NCI-H2107 (cell line): ENCODE results near the gene CYB5B.
"Not testable (repeated sequence)": the region's sequence is repeated elsewhere in the genome, so short reads cannot be mapped to it uniquely, and the experiment has no call there.

ENCODE experiments used
- DNase-seq: peaks from one replicate; lab custom pipeline; 2025; lab: John Stamatoyannopoulos, UW

The CYB5B gene

GRCh38 chr16:69410219-69410990 lies 14.0 kb upstream of the CYB5B start:
- no peak for DNase-seq

DNA sequence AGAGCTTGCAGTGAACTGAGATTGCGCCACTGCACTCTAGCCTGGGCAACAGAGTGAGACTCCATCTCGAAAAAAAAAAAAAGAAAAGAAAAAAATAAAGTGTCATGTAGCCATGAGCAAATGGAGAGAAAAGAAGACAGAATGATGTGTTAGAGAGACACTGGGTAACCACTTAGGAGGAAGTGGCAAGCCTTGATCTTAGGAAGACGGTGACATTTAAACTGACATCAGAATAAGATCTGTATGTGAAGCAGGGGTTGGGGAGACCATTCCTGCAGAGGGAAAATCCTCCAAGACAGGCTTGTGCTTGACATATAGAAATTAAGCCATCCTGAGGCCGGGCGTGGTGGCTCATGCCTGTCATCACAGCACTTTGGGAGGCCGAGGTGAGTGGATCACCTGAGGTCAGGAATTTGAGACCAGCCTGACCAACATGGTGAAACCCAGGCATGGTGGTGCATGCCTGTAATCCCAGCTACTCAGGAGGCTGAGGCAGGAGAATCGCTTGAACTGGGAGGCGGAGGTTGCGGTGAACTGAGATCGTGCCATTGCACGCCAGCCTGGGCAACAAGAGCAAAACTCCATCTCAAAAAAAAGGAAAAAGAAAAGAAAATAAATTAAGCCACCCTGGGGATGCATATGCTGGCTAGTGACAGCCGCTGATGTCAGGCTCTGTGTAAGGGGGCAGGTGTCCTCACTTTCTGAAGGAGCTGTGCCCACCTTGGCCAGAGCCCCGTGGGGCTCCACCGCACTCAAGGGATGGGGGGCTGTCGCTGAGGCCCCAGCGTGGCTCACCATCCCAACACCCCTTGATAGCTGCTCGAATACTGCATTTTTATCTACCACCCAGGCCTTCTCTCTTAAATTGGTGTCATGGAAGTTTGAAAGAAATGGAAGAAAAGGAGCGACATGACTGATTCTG lies 13.1 kb upstream of the CYB5B start:
- no peak for DNase-seq

GRCh38 chr16:69412287-69412686 lies 12.1 kb upstream of the CYB5B start:
- DNase-seq: no peak

- DNase-seq: no peak
Observed at GRCh38 chr16:69413045-69413664, 11.3 kb upstream of the CYB5B start.

DNA sequence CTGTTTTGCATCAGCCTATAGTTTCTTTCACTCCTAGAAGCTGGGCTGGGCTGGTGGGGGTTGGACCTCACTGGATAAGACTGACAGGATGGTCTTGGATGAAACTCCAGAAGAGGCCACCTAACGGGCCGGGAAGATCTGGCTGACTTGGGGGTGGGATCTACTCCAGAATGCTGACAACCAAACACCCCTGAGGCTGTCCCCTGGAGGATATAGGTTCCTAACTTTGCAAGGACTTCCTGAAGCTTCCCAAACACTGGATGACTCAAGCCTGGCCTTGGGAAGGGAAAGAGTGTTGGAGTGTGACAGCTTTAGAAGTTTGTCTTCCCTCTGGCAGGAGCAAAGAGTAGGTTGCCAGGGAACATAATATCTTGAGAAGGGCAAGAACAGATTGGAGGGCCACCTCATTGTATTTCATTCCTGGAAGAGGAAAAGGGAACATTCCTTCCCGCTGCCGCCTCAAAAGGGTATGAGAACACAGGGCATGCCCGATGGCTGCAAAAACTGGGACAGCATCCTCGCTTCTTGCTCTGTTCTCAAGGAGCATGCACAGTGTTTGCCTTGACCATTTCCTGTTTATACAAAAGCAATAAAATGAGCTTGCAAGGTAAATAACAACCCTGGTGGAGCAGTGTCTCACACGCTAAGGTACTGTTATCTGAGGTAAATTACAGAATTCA lies 6.8 kb upstream of the CYB5B start:
- DNase-seq: no peak

DNA sequence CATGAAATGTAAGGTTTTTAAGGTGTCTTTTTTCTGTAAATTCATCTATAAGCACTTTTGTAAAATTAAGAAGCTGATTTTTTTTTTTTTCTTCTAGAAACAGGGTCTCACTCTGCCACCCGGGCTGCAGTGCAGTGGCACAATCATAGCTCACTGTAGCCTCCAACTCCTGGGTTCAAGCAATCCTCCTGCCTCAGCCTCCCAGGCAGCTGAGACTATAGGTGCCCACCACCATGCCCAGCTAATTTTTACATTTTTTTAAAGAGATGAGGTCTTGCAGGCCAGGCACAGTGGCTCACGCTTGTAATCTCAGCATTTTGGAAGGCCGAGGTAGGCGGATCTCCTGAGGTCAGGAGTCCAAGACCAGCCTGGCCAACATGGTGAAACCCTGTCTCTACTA lies 4.5 kb upstream of the CYB5B start:
- no peak for DNase-seq

DNA sequence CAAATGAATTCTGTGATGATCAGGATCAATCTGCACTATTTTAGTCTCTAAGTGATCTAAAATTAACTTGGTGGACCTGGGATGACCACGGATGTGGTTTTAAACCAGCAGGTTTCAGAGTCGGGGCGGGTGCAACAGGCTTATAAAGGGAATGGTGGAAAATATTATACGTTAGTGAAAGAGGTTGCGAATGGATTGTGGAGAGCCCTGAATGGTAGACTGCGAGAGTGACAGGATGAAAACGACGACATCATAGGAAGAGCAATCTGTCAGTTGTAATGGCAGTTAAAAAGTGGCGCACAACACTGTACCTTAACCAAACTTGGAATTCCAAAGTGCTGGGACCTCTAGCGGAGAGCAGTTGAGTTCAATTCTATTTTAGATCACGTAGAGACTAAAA lies 1.2 kb upstream of the CYB5B start:
- DNase-seq: no peak

DNA sequence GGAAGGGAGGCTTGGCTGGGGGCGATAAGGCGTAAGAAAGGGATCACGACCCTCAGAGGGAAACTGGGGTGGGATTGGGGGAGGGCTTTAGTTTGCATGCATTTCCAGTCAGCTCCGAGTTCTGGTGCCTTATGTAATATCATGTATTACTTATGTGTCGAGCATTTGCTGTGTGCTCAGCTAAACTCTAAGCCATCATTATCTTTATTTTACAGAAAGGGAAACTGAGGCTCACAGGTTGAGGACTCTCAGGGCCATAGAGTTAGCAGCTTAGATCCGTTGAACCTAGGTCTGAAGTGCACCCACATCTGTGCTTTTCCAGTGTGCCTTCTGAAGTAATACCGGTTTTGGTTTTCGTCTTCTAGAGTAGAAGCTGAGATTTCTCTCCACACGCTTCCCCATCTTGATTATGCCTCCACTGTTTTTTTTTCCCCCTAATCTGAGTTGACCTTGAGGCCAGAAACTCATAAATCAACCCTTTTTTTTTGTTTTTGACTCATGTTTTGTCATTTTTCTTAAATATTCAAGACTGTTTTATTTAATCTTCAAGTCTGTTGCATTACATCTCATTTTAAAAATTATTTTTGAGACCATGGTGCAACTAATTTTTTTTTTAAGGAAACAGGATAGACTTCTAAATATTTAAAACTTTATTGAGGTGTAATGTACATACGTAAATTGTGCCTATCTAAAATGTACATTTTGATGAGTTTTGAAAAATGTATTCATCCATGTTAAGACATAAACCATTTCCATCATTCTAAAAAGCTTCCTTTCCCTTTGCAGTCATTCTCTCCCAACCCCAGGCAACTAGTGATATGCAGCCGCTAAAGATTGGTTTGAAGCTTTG lies 741 bp downstream of the CYB5B start:
- no peak for DNase-seq

DNA sequence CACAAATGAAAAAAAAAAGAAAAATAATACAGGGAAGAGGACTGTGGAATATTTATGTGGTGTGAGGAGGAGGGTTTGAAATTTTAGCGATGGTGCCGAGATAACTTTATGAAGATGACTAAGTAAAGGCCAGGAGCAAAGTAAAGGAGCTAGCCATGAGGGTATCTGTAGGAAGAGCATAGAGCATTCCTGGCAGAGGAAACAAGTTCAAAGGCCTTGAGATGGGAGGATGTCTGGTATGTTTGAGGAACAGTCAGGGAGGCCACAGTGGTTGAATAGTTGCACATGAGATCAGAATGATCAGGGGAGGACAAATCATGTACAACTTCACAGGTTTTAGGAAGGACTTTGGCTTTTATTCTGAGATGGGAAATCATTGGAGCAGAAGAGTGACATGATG lies 4.2 kb downstream of the CYB5B start:
- no peak for DNase-seq

- DNase-seq: not testable (repeated sequence)
Observed at GRCh38 chr16:69429058-69429640, 4.7 kb downstream of the CYB5B start.

GRCh38 chr16:69431948-69432468 lies 7.6 kb downstream of the CYB5B start:
- DNase-seq: no peak

GRCh38 chr16:69434066-69434465 lies 9.6 kb downstream of the CYB5B start:
- no peak for DNase-seq

- no peak for DNase-seq
Observed at GRCh38 chr16:69435977-69436820, 11.8 kb downstream of the CYB5B start.

- DNase-seq: no peak
Observed at GRCh38 chr16:69436896-69437295, 12.5 kb downstream of the CYB5B start.

DNA sequence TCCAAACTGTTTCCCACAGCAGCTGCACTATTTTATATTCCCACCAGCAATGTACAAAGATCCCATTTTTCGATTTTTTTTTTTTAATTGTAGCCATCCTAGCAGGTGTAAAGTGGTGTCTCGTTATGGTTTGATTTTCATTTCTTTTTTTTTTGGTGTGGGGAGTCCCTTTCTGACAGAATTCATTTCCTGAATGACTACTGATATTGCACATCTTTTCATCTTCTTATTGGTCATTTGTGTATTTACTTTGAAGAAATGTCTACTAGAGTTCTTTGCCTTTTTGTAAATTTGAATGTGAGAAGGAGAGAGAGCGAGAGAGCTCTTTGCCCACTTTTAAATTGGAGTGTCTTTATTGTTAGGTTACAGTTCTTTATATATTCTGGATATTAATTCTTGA lies 14.0 kb downstream of the CYB5B start:
- DNase-seq: no peak

- no peak for DNase-seq
Observed at GRCh38 chr16:69440250-69440649, 15.8 kb downstream of the CYB5B start.

GRCh38 chr16:69441030-69441429 lies 16.6 kb downstream of the CYB5B start:
- not testable (repeated sequence) for DNase-seq

DNA sequence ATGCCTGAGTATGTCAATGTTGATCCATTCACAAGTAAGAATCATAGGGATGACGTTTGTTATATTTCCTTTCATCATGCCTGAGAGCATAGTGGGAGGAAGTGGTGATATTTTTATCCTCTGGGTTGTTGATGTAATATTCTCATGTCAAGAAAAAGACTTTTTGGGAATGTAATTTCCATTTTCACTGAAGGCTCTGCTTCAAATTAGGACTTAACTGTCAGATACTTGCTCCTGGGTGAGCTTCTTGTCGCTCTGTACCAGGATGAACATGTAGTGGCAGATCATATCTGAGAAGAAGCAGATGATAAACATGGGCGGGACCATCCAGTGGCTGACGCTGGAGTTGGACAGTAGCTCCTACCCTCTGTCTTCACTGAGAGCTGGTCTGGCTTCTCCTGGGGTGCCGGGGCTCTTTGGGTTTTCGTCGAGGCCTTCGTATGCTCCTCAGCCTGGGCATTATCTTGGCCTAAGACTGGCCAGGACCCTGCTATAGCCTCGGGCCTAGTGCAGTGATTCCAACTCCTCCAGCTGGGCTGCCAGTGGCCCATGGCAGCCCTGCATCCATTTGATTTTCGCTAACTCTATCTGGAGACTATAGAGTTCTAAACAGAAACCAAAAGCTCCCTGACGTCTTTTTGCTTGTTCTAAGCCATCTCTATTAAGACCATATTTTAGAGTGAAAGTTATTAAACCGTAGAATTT lies 19.7 kb downstream of the CYB5B start:
- DNase-seq: no peak
